Activated T-cell treated with anti-CD3 and anti-CD28 coated beads, Interleukin-2, amount 50 U/mL, for 4 hours (primary cell): Measurements from ENCODE around the gene PAFAH2. TPM values are rescaled to one million over a fixed set of nuclear protein-coding genes. Genes with fewer than 3 reads are reported as not detected.
A peak's percentile ranks its signal among the peaks of the same experiment; 100 is the strongest.

ENCODE experiments used
- ATAC-seq, 2 donors: fragments of 200-7000 bp; cut with Tn5 transposase; one replicate each; pipeline ENCODE4 v1.10.0; 2021
- DNase-seq: peaks from one replicate; pipeline ENCODE4 v3.0.0-alpha.2; 2020
- H3K27me3 Mint-ChIP-seq: one replicate; pipeline ENCODE4 v1.8.0; 2021; ENCODE audit warnings: low read depth, mixed read lengths
- H3K36me3 Mint-ChIP-seq: one replicate; pipeline ENCODE4 v1.8.0; 2022; ENCODE audit warnings: mixed read lengths; ENCODE audit not compliant: insufficient read depth
- H3K4me1 Mint-ChIP-seq: one replicate; pipeline ENCODE4 v1.8.0; 2021; ENCODE audit warnings: low read depth, mixed read lengths
- H3K4me3 Mint-ChIP-seq: one replicate; pipeline ENCODE4 v1.8.0; 2021; ENCODE audit warnings: mild to moderate bottlenecking, moderate library complexity, mixed read lengths
- H3K9me3 Mint-ChIP-seq: one replicate; pipeline ENCODE4 v1.8.0; 2021; ENCODE audit warnings: mixed read lengths
- total RNA-seq, 3 donors: library from RNA; stranded (reverse); gene quantifications; one replicate each; pipeline ENCODE4 v1.2.1, GENCODE V29; 2021

Gene PAFAH2
- total RNA-seq, 3 donors from 2014 or later: 7.1 to 10.4 (median 8.3) TPM

DNA sequence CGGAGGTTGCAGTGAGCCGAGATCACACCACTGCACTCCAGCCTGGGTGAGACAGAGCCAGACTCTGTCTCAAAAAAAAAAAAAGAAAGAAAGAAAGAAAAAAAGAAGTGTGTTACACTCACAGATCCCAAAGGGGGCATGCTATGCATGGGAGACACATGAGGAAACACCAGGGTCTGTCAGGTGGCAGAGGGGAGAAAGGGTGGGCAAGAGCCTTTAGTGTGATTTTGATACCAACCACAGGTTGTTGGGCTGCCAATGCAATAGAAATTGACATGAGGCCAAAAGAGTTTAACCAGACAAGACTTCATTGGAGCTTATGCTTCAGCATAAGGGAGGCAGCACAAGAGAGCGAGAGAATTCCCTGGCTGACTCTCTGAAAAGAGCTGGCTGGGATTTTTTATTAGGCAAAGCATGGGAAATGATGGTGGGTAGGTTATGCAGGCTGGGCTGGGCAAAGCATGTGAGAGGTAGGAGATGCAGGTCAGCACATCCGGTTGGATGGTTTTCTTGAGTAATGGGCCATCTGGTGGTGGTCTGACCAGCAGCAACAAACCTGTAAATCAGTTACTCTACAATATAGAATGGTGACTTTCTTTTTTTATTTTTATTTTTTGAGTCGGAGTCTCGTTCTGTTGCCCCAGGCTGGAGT, 12.1 kb upstream of the PAFAH2 start:
- ATAC-seq (no peak), DNase-seq (no peak)

DNA sequence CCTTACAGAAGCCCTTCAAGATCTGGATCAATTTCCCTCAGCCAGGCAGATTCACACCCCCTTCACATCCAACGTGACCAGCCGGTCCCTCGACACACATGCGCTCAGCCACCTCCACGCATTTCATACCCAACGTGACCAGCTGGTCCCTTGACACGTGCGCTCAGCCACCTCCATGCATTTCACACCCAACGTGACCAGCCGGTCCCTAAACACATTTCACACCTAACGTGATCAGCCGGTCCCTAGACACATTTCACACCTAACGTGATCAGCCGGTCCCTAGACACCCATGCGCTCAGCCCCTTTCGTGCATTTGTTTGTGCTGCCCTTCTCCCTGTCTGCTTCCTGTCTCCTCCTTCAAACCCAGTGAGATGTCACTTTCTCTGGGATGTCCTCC, 8.8 kb upstream of the PAFAH2 start:
- Mint-ChIP-seq H3K27me3 (peaks cover 10% of the 10 kb centered on the region), H3K4me1 (no peaks in the 10 kb centered on the region), H3K9me3 (no peaks in the 10 kb centered on the region), H3K36me3 (no peaks in the 10 kb centered on the region), H3K4me3 (no peak overlapping the region)
- DNase-seq (no peak), ATAC-seq (no peak)

More for the DNA sequence above, 12.1 kb upstream of the PAFAH2 start:
- Mint-ChIP-seq H3K4me1 (no peaks in the 10 kb centered on the region), H3K36me3 (no peaks in the 10 kb centered on the region), H3K9me3 (no peaks in the 10 kb centered on the region), H3K27me3 (peaks cover 6% of the 10 kb centered on the region), H3K4me3 (no peak overlapping the region)

DNA sequence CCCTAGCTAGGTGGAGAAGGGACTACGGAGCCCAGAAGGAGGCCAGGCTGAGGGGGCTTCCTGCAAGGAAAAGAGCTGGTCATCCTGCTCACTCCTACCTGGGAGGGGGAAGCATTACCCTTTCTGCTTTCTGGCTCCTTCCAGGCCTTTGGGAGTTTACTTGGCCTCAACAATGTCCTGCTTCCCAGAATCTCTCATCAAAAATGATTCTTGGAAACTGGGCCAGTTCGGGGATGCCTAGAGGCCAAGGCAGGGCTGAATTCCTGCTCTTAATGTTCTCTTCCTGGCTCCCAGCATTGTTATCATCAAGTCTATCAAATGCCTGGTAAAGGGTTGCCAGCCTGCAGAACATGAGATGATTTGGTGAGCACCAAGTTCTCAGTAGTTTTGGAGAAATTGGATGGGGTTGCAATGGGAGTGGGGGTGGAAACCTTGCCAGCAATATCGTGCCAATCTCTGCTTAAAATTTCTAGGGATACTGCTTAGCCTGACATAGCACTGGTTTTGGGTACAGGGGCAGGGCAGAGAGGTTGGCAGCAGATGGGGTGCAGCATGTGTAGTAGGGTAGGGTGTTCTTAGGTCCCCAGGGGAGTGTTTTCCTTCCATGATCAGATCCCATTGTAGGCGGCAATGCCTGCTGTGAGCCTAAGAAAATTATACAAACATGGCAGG, 7.7 kb upstream of the PAFAH2 start:
- Mint-ChIP-seq H3K9me3 (no peaks in the 10 kb centered on the region), H3K36me3 (no peaks in the 10 kb centered on the region), H3K4me1 (no peaks in the 10 kb centered on the region), H3K27me3 (peaks cover 10% of the 10 kb centered on the region), H3K4me3 (no peak overlapping the region)
- DNase-seq (no peak), ATAC-seq (no peak)

DNA sequence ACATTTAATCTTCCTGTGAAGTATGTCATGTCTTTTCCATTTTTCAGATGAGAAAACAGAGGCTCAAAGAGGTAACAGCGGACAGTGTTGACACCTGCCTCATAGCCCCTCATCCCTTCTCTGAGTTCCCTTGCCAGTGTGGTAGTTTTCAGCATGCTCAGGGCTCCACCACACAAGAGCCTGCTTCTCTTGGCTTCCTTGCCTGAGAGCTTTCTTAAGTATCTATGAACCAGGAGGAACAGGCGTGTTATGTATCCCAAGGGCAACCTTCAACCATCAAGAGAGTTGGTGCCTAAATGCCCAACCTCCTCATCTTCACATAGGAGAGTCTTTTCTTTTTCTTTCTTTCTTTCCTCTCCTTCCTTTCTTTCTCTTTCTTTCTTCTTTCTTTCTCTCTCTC, 5.9 kb upstream of the PAFAH2 start:
- Mint-ChIP-seq H3K36me3 (no peaks in the 10 kb centered on the region), H3K9me3 (no peaks in the 10 kb centered on the region), H3K27me3 (peaks cover 10% of the 10 kb centered on the region), H3K4me3 (no peak overlapping the region), H3K4me1 (no peaks in the 10 kb centered on the region)
- DNase-seq (no peak), ATAC-seq (no peak)

DNA sequence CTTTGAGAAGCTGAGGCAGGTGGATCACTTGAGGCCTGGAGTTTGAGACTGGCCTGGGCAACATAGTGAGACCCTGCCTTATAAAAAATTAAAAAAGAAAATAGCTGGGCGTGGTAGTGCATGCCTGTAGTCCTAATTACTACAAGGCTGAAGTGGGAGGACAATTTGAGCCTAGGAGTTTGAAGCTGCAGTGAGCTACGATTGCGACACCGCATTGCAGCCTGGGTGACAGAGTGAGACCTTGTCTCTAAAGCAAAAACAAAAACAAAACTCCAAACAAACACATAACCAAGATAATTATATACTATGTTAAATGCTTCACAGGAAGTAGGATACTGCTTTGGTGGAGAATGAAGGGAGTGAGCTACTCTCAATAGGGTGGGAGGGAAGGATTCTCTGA, 5.4 kb upstream of the PAFAH2 start:
- no peak overlapping the region for H3K4me3 Mint-ChIP-seq
- H3K4me1 Mint-ChIP-seq: peaks cover 3% of the 10 kb centered on the region
- H3K36me3 Mint-ChIP-seq: no peaks in the 10 kb centered on the region
- no peak for DNase-seq
- ATAC-seq: no peak
- peaks cover 10% of the 10 kb centered on the region for H3K27me3 Mint-ChIP-seq
- H3K9me3 Mint-ChIP-seq: no peaks in the 10 kb centered on the region

GRCh38 chr1:25999041-25999800, 1.4 kb upstream of the PAFAH2 start:
- ATAC-seq: no peak
- Mint-ChIP-seq H3K36me3 (peaks cover 4% of the 10 kb centered on the region), H3K27me3 (peaks cover 2% of the 10 kb centered on the region)

DNA sequence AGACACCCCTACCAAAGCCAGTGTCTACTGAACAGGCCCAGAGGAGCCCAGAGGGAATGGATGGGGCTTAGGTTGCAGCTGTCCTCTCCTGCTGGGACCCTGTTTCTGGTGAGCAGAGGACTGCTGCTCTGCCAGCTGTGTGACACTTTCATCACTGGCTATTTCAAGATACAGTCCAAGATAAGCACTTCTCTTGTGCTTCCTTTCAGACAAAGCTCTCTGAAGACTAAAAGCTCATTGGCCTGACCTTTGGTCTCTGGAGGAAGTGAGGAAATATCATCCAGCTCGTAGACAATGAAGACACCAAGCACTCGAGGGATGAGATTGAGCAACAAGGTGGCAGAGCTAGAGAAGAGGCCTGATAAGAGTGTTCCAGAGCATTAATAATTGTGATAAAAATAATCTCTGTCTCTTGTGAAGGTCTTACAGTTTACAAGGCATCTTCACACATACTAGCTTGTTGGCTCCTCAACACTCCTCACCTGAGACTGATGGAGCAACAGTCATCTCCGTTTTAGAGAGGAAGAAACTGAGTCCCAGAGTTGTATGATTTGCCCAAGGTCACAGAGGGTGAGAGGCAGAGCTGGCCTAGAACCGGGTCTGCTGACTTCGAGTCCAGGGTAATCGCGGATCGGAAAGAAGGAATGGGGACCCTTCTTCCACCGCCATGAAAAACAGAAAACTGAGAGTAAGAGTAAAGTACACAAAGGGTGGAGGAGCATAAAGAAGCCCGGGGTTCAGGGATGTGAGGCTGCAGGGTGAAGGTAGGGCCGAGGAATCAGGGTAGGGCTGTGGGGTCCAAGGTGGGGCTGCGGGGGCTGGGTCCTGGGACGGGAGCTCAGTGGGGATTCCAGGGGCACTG, 666 bp downstream of the PAFAH2 start:
- DNase-seq (no peak), ATAC-seq (peak; percentile 4 to 5)
- Mint-ChIP-seq H3K9me3 (no peaks in the 10 kb centered on the region), H3K4me3 (peak overlapping the region; percentile 95), H3K36me3 (peaks cover 7% of the 10 kb centered on the region), H3K4me1 (peaks cover 34% of the 10 kb centered on the region), H3K27me3 (no peaks in the 10 kb centered on the region)

More at GRCh38 chr1:25999041-25999800, 1.4 kb upstream of the PAFAH2 start:
- Mint-ChIP-seq H3K4me3 (no peak overlapping the region), H3K9me3 (no peaks in the 10 kb centered on the region), H3K4me1 (peaks cover 18% of the 10 kb centered on the region)
- DNase-seq: no peak

DNA sequence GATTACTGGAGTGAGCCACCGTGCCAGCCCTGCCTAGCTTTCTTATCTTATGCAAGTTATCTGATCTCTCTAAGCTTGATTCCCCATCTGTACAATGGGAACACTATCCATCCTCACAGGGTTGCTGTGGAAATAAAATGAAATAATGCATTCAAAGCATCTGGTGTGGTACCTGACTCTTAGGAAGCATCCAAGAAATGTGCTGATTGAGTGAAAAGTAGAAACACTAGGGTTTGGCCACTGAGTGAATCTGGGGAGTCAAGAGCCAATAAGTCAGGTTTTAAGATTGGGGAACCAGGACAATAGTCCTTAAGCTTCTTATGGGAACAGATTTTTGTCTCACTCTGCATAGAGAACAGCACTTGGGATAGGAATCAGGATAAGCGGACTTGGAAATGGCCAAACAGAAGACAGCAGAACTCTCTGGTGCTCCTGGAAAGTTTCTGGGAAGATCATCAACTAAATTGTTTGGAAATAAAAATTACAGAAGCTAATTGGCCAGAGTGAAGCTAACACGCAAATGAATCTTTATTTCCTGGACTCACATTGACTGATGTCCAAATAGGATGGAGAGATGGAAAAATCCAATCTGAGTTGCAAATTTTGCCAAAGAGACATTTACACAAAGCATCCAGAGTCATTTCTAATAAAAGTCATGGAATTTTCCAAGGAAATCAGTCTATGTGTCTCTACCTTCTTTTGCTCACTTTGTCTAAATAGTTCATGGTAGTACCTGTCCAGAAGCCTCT, 3.3 kb downstream of the PAFAH2 start:
- DNase-seq (no peak), ATAC-seq (no peak)
- H3K36me3 Mint-ChIP-seq: peaks cover 7% of the 10 kb centered on the region
- H3K27me3 Mint-ChIP-seq: no peaks in the 10 kb centered on the region
- H3K4me1 Mint-ChIP-seq: peaks cover 55% of the 10 kb centered on the region
- H3K4me3 Mint-ChIP-seq: no peak overlapping the region
- no peaks in the 10 kb centered on the region for H3K9me3 Mint-ChIP-seq

GRCh38 chr1:25993197-25993951, 4.5 kb downstream of the PAFAH2 start:
- H3K36me3 Mint-ChIP-seq: peaks cover 10% of the 10 kb centered on the region
- no peak overlapping the region for H3K4me3 Mint-ChIP-seq
- H3K4me1 Mint-ChIP-seq: peaks cover 63% of the 10 kb centered on the region
- no peaks in the 10 kb centered on the region for H3K27me3 Mint-ChIP-seq
- H3K9me3 Mint-ChIP-seq: no peaks in the 10 kb centered on the region
- ATAC-seq (no peak), DNase-seq (no peak)

DNA sequence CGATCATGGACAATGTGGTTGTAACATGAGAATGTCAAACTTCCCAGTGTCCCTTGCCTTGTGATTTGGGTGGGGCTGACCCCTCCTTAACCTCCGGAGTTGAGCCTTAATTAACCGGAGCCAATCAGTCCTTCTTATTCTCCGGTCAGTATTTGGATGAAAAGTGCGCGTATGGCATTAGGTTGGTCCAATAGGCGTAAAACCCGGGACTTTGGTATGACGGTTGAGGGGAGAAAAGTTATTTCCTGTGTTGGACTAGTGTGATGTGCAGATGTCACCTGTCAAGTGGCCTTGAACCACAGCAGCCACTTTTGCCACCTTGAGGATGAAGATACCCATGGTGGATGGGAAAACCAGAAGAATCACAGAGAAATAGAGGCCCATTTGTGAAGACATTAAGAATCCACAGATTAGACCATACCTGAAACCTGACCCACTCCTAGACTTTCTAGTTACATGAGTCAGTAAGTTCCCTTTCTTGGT, 5.1 kb downstream of the PAFAH2 start:
- Mint-ChIP-seq H3K4me3 (no peak overlapping the region), H3K9me3 (no peaks in the 10 kb centered on the region), H3K36me3 (peaks cover 10% of the 10 kb centered on the region), H3K4me1 (peaks cover 65% of the 10 kb centered on the region), H3K27me3 (no peaks in the 10 kb centered on the region)
- DNase-seq (no peak), ATAC-seq (no peak)

- ATAC-seq (no peak), DNase-seq (no peak)
- H3K4me1 Mint-ChIP-seq: peaks cover 63% of the 10 kb centered on the region
- no peaks in the 10 kb centered on the region for H3K9me3 Mint-ChIP-seq
- no peaks in the 10 kb centered on the region for H3K27me3 Mint-ChIP-seq
- H3K36me3 Mint-ChIP-seq: peaks cover 13% of the 10 kb centered on the region
- no peak overlapping the region for H3K4me3 Mint-ChIP-seq
Measured at GRCh38 chr1:25991937-25992688, 5.8 kb downstream of the PAFAH2 start.

GRCh38 chr1:25990702-25991395, 7.0 kb downstream of the PAFAH2 start:
- peaks cover 17% of the 10 kb centered on the region for H3K36me3 Mint-ChIP-seq
- H3K4me3 Mint-ChIP-seq: peak overlapping the region; percentile 86
- H3K4me1 Mint-ChIP-seq: peaks cover 61% of the 10 kb centered on the region
- ATAC-seq: peak; percentile 89 to 90
- DNase-seq: peak; percentile 29
- no peaks in the 10 kb centered on the region for H3K27me3 Mint-ChIP-seq
- H3K9me3 Mint-ChIP-seq: no peaks in the 10 kb centered on the region
